DOHH2 (cell line): Measurements from ENCODE around the gene ELK3.

ENCODE experiments used
- H3F3A ChIP-seq: fragments of 200-600 bp; sonication (generic), shearing (Covaris generic); 2 replicates; pipeline ENCODE4 v1.6.0; 2016; ENCODE audit warnings: antibody characterized with exemption, mild to moderate bottlenecking; ENCODE audit not compliant: control insufficient read depth, insufficient read depth
- H3K27ac ChIP-seq: fragments of 200-600 bp; sonication (generic); 2 replicates; pipeline ENCODE4 v1.5.1; 2014; ENCODE audit warnings: low read depth, mild to moderate bottlenecking, low read length, moderate library complexity
- H3K27me3 ChIP-seq: fragments of 200-600 bp; sonication (generic); 2 replicates; pipeline ENCODE4 v1.6.1; 2014; ENCODE audit warnings: mild to moderate bottlenecking, low read length, mixed read lengths; ENCODE audit not compliant: control insufficient read depth
- H3K36me3 ChIP-seq: fragments of 200-600 bp; sonication (generic); 2 replicates; pipeline ENCODE4 v1.6.1; 2014; ENCODE audit warnings: mild to moderate bottlenecking, low read length, moderate library complexity, mixed read lengths; ENCODE audit not compliant: control insufficient read depth
- H3K4me1 ChIP-seq: fragments of 200-600 bp; sonication (generic); 2 replicates; pipeline ENCODE4 v1.6.1; 2014; ENCODE audit warnings: mild to moderate bottlenecking, low read length, mixed read lengths; ENCODE audit not compliant: control insufficient read depth
- H3K4me2 ChIP-seq: fragments of 200-600 bp; sonication (generic); 2 replicates; pipeline ENCODE4 v1.6.0; 2014; ENCODE audit warnings: mild to moderate bottlenecking, low read length, moderate library complexity
- H3K4me3 ChIP-seq: fragments of 200-600 bp; sonication (generic); 2 replicates; pipeline ENCODE4 v1.5.1; 2014; ENCODE audit warnings: mild to moderate bottlenecking, low read length, mixed read lengths
- H3K79me2 ChIP-seq: fragments of 200-600 bp; sonication (generic); 2 replicates; pipeline ENCODE4 v1.6.1; 2014; ENCODE audit warnings: mild to moderate bottlenecking, low read length, mixed read lengths; ENCODE audit not compliant: control insufficient read depth
- H3K9me2 ChIP-seq: fragments of 200-600 bp; sonication (generic); replicated peaks from 2 replicates; pipeline ENCODE4 v1.6.1; 2014; ENCODE audit warnings: mild to moderate bottlenecking, low read length, mixed read lengths; ENCODE audit not compliant: control insufficient read depth
- H3K9me3 ChIP-seq: fragments of 200-600 bp; sonication (generic); 2 replicates; pipeline ENCODE4 v1.6.1; 2014; ENCODE audit warnings: antibody characterized with exemption, low read length, mixed read lengths; ENCODE audit not compliant: control insufficient read depth, insufficient read depth
- H4K20me1 ChIP-seq: fragments of 200-600 bp; sonication (generic); 2 replicates; pipeline ENCODE4 v1.6.0; 2014; ENCODE audit warnings: low read depth, mild to moderate bottlenecking, antibody characterized with exemption, low read length, moderate library complexity; ENCODE audit not compliant: control insufficient read depth, insufficient read depth
- EZH2phosphoT487 ChIP-seq: fragments of 200-600 bp; sonication (generic); IDR thresholded peaks from 2 replicates; pipeline ENCODE4 v1.6.1; 2017; ENCODE audit warnings: borderline replicate concordance, mild to moderate bottlenecking, antibody characterized with exemption, low read length, moderate library complexity, mixed read lengths
- TF ChIP-seq, protein P1 (sequence below): fragments of 200-600 bp; sonication (generic); IDR thresholded peaks from one replicate; pipeline ENCODE4 v1.5.1; 2014; ENCODE audit warnings: antibody characterized with exemption, mild to moderate bottlenecking, low read depth, low read length; ENCODE audit not compliant: poor library complexity, severe bottlenecking

ELK3 gene

DNA sequence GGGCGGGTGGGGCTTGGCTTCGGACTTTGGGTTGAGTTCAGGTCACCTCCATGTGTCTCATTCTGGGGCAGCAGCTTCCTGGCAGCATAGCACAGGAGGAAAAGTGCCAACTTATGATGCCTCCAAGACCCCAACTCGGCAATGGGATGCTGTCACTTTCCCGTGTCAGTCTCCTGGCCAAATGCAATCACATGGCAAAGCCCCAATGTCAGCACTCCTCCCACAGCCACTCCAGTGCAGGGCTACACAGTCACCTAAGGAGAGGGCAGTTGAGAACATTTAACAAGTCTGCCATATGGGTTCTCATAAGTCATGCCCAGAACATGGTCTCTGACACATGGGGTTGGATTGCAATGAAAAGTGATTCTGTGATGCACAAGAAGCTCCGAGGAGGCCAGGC lies 26.7 kb downstream of the ELK3 start:
- peaks cover 27% of the 10 kb centered on the region for H3K36me3 ChIP-seq
- no peak for TF ChIP-seq EZH2phosphoT487
- TF ChIP-seq, protein P1, sequence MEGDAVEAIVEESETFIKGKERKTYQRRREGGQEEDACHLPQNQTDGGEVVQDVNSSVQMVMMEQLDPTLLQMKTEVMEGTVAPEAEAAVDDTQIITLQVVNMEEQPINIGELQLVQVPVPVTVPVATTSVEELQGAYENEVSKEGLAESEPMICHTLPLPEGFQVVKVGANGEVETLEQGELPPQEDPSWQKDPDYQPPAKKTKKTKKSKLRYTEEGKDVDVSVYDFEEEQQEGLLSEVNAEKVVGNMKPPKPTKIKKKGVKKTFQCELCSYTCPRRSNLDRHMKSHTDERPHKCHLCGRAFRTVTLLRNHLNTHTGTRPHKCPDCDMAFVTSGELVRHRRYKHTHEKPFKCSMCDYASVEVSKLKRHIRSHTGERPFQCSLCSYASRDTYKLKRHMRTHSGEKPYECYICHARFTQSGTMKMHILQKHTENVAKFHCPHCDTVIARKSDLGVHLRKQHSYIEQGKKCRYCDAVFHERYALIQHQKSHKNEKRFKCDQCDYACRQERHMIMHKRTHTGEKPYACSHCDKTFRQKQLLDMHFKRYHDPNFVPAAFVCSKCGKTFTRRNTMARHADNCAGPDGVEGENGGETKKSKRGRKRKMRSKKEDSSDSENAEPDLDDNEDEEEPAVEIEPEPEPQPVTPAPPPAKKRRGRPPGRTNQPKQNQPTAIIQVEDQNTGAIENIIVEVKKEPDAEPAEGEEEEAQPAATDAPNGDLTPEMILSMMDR = no peak
- no peak overlapping the region for H3K4me2 ChIP-seq
- H3K9me3 ChIP-seq = no peaks in the 10 kb centered on the region
- H3K4me3 ChIP-seq = no peak overlapping the region
- H3K4me1 ChIP-seq = peaks cover 4% of the 10 kb centered on the region
- H3K79me2 ChIP-seq = peaks cover 26% of the 10 kb centered on the region
- H3F3A ChIP-seq = no peaks in the 10 kb centered on the region
- peaks cover 4% of the 10 kb centered on the region; the same call in 1 of the 2 replicates for H4K20me1 ChIP-seq
- no peaks in the 10 kb centered on the region for H3K9me2 ChIP-seq
- no peaks in the 10 kb centered on the region for H3K27me3 ChIP-seq
- no peak overlapping the region for H3K27ac ChIP-seq

DNA sequence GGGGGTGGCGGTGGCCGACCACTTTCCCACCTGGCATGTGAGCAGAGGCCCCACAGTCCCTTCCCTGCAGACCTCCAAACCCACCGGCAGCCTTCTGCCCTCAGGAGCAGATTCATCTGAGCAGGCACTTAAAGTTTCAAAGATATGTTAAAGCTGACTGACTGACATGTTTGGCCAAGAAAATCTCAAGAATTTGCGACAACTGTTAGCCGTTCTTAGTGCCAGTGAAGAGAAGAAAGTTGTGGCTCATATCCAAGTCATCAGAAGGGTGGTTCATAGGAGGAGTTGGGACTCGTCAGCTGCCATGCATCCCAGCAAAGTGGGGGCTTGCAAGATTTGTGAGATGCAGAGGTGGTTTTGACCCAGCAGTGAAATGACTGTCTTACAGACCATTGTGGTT lies 27.2 kb downstream of the ELK3 start:
- Histone ChIP-seq H3K4me1 (no peaks in the 10 kb centered on the region; the same call in none of the 2 replicates), H3K9me2 (no peaks in the 10 kb centered on the region), H3F3A (no peaks in the 10 kb centered on the region), H3K36me3 (peaks cover 22% of the 10 kb centered on the region), H3K27me3 (no peaks in the 10 kb centered on the region), H3K9me3 (no peaks in the 10 kb centered on the region), H4K20me1 (no peaks in the 10 kb centered on the region), H3K4me3 (no peak overlapping the region), H3K27ac (no peak overlapping the region), H3K79me2 (peaks cover 21% of the 10 kb centered on the region), H3K4me2 (no peak overlapping the region)
- no peak for TF ChIP-seq EZH2phosphoT487
- TF ChIP-seq, protein P1 = no peak

DNA sequence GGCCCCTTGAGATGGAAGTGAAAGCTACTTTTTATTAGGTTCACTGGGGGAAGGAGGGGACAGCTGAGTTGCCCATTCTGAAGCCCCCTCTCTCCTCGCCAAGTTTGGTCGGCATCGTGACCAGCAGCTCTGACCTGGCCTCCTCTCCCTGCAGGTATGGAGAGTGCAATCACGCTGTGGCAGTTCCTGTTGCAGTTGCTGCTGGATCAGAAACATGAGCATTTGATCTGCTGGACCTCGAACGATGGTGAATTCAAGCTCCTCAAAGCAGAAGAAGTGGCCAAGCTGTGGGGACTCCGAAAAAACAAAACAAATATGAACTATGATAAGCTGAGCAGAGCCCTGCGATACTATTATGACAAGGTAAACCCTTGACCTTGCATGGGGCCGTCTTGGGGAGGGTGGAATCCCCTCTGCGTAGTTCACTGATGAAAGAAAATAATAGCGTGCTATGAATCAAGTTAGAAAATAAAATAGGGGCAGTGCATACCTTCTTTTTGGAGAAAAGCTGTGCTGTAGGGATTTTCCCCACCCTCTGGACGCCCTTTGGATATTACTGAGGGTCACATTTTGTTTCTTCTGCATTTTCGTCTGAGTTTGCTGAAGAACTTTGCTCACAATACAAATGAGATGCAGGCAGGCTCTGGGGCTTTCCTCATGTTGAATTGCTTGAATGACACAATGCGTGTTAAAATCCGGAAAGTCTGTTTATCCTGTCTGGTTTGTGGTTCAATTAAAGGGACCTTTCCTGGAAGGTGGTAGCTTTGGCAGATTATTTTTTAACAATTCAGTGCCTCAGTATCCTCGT lies 29.4 kb downstream of the ELK3 start:
- H3K36me3 ChIP-seq = peaks cover 17% of the 10 kb centered on the region
- no peaks in the 10 kb centered on the region for H3K9me2 ChIP-seq
- no peaks in the 10 kb centered on the region for H3K27me3 ChIP-seq
- H3K4me2 ChIP-seq = no peak overlapping the region
- H4K20me1 ChIP-seq = no peaks in the 10 kb centered on the region
- H3K9me3 ChIP-seq = no peaks in the 10 kb centered on the region
- no peaks in the 10 kb centered on the region for H3K4me1 ChIP-seq
- no peak overlapping the region for H3K27ac ChIP-seq
- H3F3A ChIP-seq = no peaks in the 10 kb centered on the region
- H3K4me3 ChIP-seq = no peak overlapping the region
- peaks cover 8% of the 10 kb centered on the region for H3K79me2 ChIP-seq
- TF ChIP-seq, protein P1 = no peak
- TF ChIP-seq EZH2phosphoT487 = no peak
